ENCODE results near the gene OCA2. TPM values are rescaled to one million over a fixed set of nuclear protein-coding genes. Genes with fewer than 3 reads are reported as not detected.

Gene OCA2
- total RNA-seq, 2 experiments from 2014 or later, result not detected

DNA sequence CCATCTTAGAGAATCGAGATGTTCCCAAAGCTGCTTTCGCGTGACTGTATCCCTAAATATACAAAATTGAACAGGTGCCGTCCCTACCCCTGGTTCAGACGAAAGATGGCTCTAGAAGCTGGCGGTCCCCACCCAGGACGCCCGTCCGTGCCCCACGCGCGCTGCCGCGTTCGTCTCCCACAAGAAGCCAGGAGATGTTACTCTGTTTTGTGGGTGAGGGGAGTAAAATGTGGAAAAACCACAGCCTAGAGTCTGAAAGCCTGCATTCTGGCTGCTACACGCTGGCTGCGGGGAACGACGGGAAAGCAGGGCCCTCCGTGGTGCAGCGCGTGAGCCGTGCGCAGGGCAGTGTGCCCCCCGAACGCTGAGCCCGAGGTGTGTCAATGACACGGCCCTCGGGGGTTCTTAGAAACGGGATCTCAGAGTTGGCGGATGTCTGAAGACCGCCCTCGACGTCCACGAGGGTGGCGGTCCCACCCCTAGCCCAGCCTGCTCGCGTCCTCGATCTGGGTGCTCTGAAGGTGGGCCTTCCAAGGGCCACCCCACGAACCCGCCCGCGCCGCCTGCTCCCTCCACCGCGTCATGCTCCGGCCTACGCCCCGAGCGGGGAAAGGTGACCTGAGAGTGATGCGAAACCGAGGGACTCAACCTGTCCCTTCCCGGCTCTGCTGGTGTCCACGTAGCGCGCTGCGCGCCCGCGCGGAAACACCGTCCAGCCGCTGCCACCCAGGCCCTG, 95.6 kb downstream of the OCA2 start:
- Mint-ChIP-seq H3K27ac (no peak overlapping the region), H3K36me3 (ENCODE audit: low read depth) (peaks cover 3% of the 10 kb centered on the region), H3K9me3 (peaks cover 4% of the 10 kb centered on the region), H3K27me3 (no peaks in the 10 kb centered on the region), H3K4me1 (no peaks in the 10 kb centered on the region), H3K4me3 (no peak overlapping the region)
- DNase-seq, result no peak
- CTCF ChIA-PET, result no interaction called here
- POLR2A ChIA-PET, result no interaction called here

DNA sequence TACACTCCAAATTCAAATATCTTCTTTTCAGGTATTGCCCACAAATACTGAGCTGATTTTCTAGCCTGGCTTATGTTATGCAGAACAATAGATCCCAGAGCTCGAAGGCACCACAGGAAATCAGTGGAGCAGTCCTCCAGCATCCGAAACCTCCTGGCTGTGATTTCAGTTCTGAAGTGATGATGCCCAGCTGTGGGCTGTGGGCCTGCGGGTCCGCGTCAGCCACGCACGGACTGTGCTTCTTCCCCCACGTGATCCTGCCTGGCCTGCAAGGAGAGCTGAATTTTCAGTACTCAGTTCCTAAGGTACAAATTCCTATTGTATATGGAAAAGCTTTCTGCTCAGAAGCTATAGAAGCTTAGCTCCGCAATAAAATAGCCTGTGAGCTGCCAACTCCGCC, 96.2 kb downstream of the OCA2 start:
- Mint-ChIP-seq H3K27ac (no peak overlapping the region), H3K4me3 (no peak overlapping the region), H3K27me3 (no peaks in the 10 kb centered on the region), H3K36me3 (ENCODE audit: low read depth) (peaks cover 3% of the 10 kb centered on the region), H3K9me3 (peaks cover 4% of the 10 kb centered on the region), H3K4me1 (no peaks in the 10 kb centered on the region)
- CTCF ChIA-PET, result no interaction called here
- POLR2A ChIA-PET, result no interaction called here
- DNase-seq, result no peak

DNA sequence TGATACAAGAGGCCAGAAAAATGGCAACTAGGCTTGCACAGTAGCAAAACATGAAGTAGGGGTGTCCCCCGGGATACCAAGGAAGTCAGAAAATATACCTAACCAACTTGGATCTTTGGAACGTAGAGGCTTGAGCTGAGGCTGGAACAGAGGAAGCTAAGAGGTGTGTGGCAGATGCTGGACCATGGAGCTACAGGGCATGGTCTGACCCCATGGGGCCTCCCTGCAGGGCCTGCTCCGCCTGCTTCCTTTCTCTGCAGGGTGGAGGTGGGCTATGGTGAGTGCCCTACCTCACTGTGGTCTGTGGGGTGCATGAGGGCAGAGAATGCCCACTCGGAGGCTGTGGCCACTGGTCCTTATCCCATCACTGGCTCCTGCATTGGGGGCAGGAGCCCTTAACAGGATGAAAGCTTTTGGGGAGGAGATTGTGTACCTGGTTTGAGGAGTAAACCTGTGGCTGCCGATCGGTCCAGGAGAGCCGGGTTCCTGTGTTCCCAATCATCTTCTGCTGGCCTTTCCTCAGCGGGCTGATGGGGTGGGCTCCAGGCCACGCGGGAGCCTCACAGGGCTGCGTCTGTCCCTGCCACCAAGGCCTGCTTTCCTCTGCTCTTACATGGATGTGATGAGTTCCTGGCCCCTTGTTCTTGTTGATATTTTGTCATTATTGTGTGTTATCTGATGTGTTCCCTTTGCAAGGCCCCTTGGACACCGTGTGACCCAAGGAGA, 96.8 kb downstream of the OCA2 start:
- H3K36me3 Mint-ChIP-seq (ENCODE audit: low read depth), result peaks cover 3% of the 10 kb centered on the region
- ChIA-PET CTCF (no interaction called here), POLR2A (no interaction called here)
- no peaks in the 10 kb centered on the region for H3K27me3 Mint-ChIP-seq
- H3K4me1 Mint-ChIP-seq, result no peaks in the 10 kb centered on the region
- no peak overlapping the region for H3K4me3 Mint-ChIP-seq
- H3K27ac Mint-ChIP-seq, result no peak overlapping the region
- no peak for DNase-seq
- peaks cover 4% of the 10 kb centered on the region for H3K9me3 Mint-ChIP-seq

DNA sequence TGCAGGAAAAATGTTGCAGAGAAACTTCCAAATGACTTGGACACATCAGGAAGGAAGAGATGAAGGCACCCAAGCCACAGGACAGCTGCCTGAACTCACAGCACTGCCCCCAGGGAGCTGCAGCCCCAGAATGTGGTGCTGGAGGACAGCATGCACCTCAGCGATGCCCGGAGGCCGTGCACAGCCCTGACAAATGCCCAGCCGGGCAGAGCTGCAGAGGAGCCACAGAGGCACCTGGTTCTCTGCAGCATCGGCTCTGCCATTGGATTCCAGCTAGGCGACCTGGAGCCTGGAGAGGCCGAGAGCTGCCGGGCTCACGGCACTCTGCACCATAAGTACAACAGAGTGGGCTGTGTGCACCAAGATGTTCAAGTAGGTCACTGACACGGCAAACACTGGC, 97.5 kb downstream of the OCA2 start:
- Mint-ChIP-seq H3K4me3 (no peak overlapping the region), H3K27ac (no peak overlapping the region), H3K27me3 (no peaks in the 10 kb centered on the region), H3K4me1 (no peaks in the 10 kb centered on the region), H3K9me3 (peaks cover 4% of the 10 kb centered on the region), H3K36me3 (ENCODE audit: low read depth) (peaks cover 3% of the 10 kb centered on the region)
- ChIA-PET CTCF (no interaction called here), POLR2A (no interaction called here)
- no peak for DNase-seq

DNA sequence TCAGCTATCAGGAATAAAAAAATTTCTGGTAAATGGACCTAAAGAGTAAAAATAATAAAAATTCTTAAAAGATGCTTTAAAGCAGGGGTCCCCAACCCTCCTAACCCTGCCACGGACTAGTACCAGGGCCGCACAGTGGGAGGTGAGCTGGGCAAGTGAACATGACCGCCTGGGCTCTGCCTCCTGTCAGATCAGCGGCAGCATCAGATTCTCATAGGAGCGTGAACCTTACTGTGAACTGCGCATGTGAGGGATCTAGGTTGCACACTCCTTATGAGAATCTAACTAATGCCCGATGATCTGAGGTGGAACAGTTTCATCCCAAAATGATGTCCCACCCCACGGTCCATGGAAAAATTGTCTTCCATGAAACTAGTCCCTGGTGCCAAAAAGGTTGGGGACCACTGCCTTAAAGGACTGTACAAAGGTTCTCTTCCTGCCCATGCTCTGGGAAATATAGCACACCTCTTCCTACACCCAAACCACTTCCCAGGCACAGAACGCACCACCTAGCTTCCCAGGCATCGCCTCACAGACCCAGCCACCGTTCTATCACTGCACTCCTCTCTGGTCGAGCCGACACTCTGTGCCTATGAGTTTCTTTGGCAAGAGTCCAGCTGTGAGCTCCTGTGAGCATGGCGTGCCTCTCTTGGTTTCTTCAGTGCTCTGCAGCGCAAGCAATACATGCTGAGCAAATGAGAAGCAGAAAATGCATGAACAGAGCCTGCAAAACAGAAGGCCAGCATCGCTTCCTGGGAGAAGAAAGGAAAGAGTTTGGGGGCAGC, 104.9 kb downstream of the OCA2 start:
- no peak for DNase-seq
- H3K27me3 Mint-ChIP-seq, result no peaks in the 10 kb centered on the region
- CTCF ChIA-PET, result no interaction called here
- H3K9me3 Mint-ChIP-seq, result peaks cover 5% of the 10 kb centered on the region
- no peak overlapping the region for H3K4me3 Mint-ChIP-seq
- no peaks in the 10 kb centered on the region for H3K4me1 Mint-ChIP-seq
- H3K27ac Mint-ChIP-seq, result no peak overlapping the region
- H3K36me3 Mint-ChIP-seq (ENCODE audit: low read depth), result no peaks in the 10 kb centered on the region
- POLR2A ChIA-PET, result no interaction called here

DNA sequence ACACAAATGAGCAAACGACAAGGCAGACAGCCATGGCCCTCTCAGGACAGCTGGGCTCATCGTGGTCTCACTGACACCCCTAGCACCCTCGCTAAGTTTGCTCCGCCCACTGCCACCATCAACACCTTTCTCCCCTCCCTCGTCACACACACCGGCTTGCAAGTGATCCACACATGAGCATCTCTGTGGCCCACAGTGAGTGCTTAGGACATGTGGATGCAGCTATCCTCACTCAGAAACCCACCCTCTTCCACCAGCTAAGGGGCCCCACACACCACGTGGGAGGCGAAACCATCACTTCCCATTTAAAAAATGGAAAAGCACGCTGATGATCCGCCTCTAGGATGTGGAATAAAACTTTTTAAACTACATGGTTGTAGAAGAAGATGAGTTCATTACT, 105.6 kb downstream of the OCA2 start:
- no peak for DNase-seq
- Mint-ChIP-seq H3K4me1 (no peaks in the 10 kb centered on the region), H3K27ac (no peak overlapping the region), H3K36me3 (ENCODE audit: low read depth) (no peaks in the 10 kb centered on the region), H3K9me3 (peaks cover 5% of the 10 kb centered on the region), H3K27me3 (no peaks in the 10 kb centered on the region), H3K4me3 (no peak overlapping the region)
- CTCF ChIA-PET, result no interaction called here
- POLR2A ChIA-PET, result no interaction called here

DNA sequence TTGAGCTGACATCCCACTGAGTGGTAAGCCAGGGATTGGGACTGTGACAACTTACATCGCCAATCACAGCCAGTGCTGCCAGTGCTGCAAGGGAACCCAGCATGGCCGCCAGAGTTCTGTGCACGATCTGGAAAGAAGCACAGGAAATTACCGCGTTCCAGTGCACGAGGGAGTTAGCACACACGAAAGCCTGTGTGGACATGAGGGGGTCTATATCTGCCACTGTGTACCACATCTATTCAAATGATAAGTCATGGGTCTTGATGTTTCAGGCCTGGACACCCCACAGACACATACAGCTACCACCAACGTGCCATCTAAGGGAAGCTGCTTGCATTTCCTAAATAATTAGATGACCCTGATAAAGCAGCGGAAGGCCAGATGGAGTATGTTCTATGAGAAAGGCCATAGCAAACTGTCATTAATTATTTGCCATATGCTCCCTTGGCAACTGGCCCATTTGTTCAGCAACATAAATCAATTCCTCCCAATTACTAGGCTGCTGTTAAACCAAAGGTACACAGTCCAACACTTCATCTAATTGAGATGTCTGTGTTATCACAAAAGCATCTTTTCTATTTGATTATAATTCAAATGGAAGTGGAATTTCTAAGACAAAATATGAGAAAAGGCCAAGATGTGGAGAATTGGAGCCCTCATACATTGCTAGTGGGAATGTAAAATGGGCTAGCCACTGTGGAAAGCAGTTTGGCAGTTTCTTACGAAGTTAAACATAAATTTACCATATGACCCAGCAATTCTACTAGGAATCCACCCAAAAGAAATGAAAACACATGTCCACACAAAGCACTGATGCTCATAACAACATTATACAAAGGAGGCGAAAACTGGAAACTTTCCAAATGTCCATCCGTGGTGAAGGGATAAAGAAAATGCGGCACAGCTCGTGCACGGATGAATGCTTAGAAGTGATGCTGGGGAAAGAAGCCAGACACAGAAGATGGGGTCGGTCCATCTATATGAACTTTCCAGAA, 108.3 kb downstream of the OCA2 start:
- Mint-ChIP-seq H3K9me3 (peaks cover 5% of the 10 kb centered on the region), H3K27me3 (no peaks in the 10 kb centered on the region), H3K4me1 (no peaks in the 10 kb centered on the region), H3K36me3 (ENCODE audit: low read depth) (no peaks in the 10 kb centered on the region), H3K4me3 (no peak overlapping the region), H3K27ac (no peak overlapping the region)
- CTCF ChIA-PET, result no interaction called here
- DNase-seq, result no peak
- POLR2A ChIA-PET, result no interaction called here

DNA sequence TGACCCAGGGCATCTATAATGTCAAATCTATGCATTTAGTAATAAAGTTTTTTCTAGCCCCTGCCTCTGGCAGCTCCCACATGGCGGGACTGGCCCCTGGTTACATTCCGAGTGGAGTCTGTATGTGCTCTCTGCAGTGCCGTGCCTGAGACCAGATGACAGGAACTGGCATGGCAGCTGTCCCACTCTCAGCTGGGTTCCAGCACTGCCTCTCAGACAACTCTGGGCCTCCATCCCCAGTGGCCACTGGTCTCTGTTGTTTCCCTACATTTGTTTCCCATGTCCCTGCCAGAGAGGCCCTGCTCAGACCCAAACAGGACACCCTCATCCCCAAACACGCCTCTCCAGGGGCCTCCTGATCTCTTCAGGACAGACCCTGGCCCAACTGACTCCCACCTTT, 109.3 kb downstream of the OCA2 start:
- H3K9me3 Mint-ChIP-seq, result peaks cover 2% of the 10 kb centered on the region
- ChIA-PET POLR2A (no interaction called here), CTCF (no interaction called here)
- no peak overlapping the region for H3K27ac Mint-ChIP-seq
- DNase-seq, result no peak
- H3K36me3 Mint-ChIP-seq (ENCODE audit: low read depth), result no peaks in the 10 kb centered on the region
- H3K4me3 Mint-ChIP-seq, result no peak overlapping the region
- H3K27me3 Mint-ChIP-seq, result no peaks in the 10 kb centered on the region
- H3K4me1 Mint-ChIP-seq, result no peaks in the 10 kb centered on the region

DNA sequence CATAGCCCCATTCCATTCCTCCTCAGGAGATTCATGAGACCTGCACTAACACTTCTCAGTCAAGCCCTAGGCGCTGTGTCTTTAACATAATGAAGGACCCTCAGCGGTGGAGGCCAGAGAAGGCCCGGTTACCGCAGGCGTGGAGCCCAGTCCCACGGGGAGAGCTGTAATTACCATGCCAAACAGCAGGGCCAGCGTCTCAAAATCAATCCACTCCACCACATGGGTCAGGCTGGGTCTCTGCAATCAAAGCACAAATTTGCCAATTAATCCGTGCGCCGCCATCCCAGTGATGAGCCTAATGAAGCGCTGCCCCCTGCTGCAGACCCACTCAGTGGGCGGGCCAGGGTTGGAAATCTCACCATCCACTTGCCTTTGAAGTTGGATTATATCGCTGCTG, 109.7 kb downstream of the OCA2 start:
- H3K36me3 Mint-ChIP-seq (ENCODE audit: low read depth), result no peaks in the 10 kb centered on the region
- no peaks in the 10 kb centered on the region for H3K9me3 Mint-ChIP-seq
- ChIA-PET POLR2A (no interaction called here), CTCF (no interaction called here)
- DNase-seq, result no peak
- no peaks in the 10 kb centered on the region for H3K27me3 Mint-ChIP-seq
- H3K4me3 Mint-ChIP-seq, result no peak overlapping the region
- no peak overlapping the region for H3K27ac Mint-ChIP-seq
- H3K4me1 Mint-ChIP-seq, result no peaks in the 10 kb centered on the region

DNA sequence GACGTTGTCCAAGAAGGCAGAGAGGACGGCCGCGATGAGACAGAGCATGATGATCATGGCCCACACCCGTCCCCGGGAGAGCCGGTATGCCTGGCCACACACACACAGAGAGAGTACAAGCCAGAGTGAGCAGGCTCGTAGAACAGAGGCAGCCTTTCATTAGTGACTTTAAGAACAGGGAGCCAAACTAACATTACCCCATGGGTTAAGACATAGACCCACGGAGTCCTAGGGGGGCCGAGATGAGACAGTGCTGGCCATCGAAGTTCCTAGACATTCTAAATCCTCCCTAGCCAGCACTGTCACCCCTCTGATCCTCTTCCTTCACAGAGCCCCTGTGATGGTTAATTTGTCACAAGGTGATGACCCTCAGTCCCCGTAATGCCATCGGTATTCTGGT, 114.0 kb downstream of the OCA2 start:
- DNase-seq, result no peak
- Mint-ChIP-seq H3K4me3 (no peak overlapping the region), H3K36me3 (ENCODE audit: low read depth) (no peaks in the 10 kb centered on the region), H3K27ac (no peak overlapping the region), H3K27me3 (no peaks in the 10 kb centered on the region), H3K4me1 (no peaks in the 10 kb centered on the region), H3K9me3 (no peaks in the 10 kb centered on the region)
- POLR2A ChIA-PET, result no interaction called here
- CTCF ChIA-PET, result no interaction called here

DNA sequence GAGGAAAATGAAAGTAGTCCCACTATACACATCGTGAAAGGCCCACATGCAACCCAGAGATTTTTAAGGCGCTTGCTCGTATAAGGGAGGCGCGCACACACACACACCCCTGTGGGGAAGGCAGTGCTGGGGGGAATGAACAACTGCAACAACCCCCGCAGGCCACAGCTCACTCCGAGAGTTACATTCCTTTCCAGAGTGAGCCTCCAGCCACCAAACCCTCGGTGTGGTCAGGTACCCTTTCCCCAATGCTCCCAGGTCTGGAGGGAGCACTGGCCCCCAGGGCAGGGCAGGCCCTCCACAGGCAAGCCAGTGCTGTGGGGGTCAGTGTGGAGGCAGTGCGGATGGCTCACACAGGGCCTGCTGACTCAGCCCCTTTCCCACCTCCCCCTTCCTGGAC, 115.6 kb downstream of the OCA2 start:
- POLR2A ChIA-PET, result no interaction called here
- Mint-ChIP-seq H3K4me1 (no peaks in the 10 kb centered on the region), H3K36me3 (ENCODE audit: low read depth) (no peaks in the 10 kb centered on the region)

DNA sequence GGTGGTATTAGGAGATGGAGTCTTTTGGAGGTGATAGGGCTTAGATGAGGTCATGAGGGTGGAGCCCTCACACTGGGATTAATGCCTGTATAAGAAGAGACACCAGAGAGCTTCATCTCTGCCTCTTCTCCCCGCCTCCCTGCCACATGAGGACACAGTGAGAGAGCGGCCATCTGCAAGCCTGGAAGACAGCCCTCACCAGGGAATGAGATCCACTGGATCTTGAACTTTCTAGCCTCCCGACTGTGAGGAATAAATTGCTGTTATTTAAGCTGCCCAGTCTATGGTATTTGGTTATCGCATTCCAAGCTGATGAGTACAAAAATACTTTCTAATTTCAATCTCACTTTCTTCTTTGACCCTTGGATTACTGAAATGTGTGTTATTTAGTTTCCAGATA, 121.4 kb downstream of the OCA2 start:
- H3K36me3 Mint-ChIP-seq (ENCODE audit: low read depth), result no peaks in the 10 kb centered on the region
- no peaks in the 10 kb centered on the region for H3K4me1 Mint-ChIP-seq
- DNase-seq, result no peak
- no peaks in the 10 kb centered on the region for H3K9me3 Mint-ChIP-seq
- H3K27ac Mint-ChIP-seq, result no peak overlapping the region
- POLR2A ChIA-PET, result no interaction called here
- no peaks in the 10 kb centered on the region for H3K27me3 Mint-ChIP-seq
- CTCF ChIA-PET, result no interaction called here
- no peak overlapping the region for H3K4me3 Mint-ChIP-seq

More for the DNA sequence above, 115.6 kb downstream of the OCA2 start:
- H3K27ac Mint-ChIP-seq, result no peak overlapping the region
- CTCF ChIA-PET, result no interaction called here
- DNase-seq, result no peak
- H3K27me3 Mint-ChIP-seq, result no peaks in the 10 kb centered on the region
- no peaks in the 10 kb centered on the region for H3K9me3 Mint-ChIP-seq
- no peak overlapping the region for H3K4me3 Mint-ChIP-seq

DNA sequence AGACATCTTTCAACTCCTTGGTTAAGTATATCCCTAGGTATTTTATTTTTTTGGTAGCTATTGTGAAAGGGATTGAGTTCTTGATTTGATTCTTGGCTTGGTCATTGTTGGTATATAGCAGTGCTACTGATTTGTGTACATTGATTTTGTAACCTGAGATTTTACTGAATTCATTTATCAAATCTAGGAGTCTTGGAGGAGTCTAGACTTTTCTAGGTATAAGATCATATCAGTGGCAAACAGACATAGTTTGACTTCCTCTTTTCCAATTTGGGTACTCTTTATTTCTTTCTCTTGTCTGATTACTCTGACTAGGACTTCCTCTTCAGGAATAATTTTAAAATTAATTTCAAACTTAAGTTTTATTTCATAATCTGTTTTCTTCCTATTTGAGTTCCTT, 125.2 kb downstream of the OCA2 start:
- no peaks in the 10 kb centered on the region for H3K9me3 Mint-ChIP-seq
- no peak overlapping the region for H3K4me3 Mint-ChIP-seq
- no peaks in the 10 kb centered on the region for H3K36me3 Mint-ChIP-seq (ENCODE audit: low read depth)
- no peaks in the 10 kb centered on the region for H3K27me3 Mint-ChIP-seq
- ChIA-PET POLR2A (no interaction called here), CTCF (no interaction called here)
- H3K4me1 Mint-ChIP-seq, result no peaks in the 10 kb centered on the region
- DNase-seq, result no peak
- H3K27ac Mint-ChIP-seq, result no peak overlapping the region

Measured in activated CD4-positive, alpha-beta memory T cell treated with anti-CD3 and anti-CD28 coated beads, Interleukin-2, amount 10 ng/mL, durations not matched to agents 7 days and 5 days (primary cell).